ENCODE measurements around the gene GNAO1. TPM values are rescaled to one million over a fixed set of nuclear protein-coding genes. Genes with fewer than 3 reads are reported as not detected.

The GNAO1 gene
- total and polyA plus RNA-seq, 2 experiments from 2014 or later: 2.7 to 2.8 TPM

DNA sequence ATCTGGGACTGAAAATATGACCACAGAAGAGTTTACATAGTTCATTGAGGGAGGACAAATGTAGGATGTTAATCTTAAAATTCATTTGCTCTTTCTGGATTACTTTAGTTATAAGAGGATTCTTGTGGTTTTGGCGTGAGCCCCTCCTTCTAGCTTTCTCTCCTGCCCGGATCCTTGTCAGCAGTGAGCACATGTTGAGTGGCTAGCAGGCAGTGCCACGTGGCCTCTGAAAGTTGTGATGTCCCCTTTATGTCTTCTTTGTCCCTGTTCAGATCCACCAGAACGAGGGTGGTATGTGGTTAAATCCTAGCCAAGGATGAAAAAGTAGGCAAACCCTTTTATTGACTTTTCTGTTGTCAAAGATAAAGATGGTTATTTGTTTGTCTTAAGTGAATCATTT, 83.8 kb downstream of the GNAO1 start:
- DNase-seq (ENCODE audit: low read depth in 1 of 2, low spot score in 1 of 2): no peak
- Histone ChIP-seq H3K4me3 (no peak overlapping the region), H3K36me3 (no peaks in the 10 kb centered on the region), H3K4me1 (ENCODE audit: low read depth) (peaks cover 20% of the 10 kb centered on the region), H3K27me3 (no peaks in the 10 kb centered on the region), H3K27ac (no peak overlapping the region), H3K9me3 (ENCODE audit: low read depth) (no peaks in the 10 kb centered on the region)
- TF ChIP-seq, protein P1, sequence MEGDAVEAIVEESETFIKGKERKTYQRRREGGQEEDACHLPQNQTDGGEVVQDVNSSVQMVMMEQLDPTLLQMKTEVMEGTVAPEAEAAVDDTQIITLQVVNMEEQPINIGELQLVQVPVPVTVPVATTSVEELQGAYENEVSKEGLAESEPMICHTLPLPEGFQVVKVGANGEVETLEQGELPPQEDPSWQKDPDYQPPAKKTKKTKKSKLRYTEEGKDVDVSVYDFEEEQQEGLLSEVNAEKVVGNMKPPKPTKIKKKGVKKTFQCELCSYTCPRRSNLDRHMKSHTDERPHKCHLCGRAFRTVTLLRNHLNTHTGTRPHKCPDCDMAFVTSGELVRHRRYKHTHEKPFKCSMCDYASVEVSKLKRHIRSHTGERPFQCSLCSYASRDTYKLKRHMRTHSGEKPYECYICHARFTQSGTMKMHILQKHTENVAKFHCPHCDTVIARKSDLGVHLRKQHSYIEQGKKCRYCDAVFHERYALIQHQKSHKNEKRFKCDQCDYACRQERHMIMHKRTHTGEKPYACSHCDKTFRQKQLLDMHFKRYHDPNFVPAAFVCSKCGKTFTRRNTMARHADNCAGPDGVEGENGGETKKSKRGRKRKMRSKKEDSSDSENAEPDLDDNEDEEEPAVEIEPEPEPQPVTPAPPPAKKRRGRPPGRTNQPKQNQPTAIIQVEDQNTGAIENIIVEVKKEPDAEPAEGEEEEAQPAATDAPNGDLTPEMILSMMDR (IDR thresholded peaks at IDR 0.05; ENCODE audit: low read depth, low read length): no peak

DNA sequence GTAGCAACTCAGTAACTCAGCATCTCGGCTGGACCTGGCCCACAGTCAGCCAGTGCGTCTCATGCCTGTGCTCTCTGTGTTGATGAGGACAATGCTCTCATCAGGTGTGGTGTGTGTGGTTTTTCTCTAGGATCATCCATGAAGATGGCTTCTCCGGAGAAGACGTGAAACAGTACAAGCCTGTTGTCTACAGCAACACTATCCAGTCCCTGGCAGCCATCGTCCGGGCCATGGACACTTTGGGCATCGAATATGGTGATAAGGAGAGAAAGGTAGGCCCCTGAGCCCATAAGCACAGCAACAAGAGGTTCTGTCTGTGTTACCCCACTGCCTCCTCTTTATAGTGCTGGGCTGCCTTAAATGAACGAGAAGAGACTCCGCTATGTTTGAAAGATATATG, 84.5 kb downstream of the GNAO1 start:
- no peak for DNase-seq (ENCODE audit: low read depth in 1 of 2, low spot score in 1 of 2)
- TF ChIP-seq, protein P1 (IDR thresholded peaks at IDR 0.05; ENCODE audit: low read depth, low read length): no peak
- no peaks in the 10 kb centered on the region for H3K36me3 ChIP-seq
- H3K27me3 ChIP-seq: no peaks in the 10 kb centered on the region
- no peak overlapping the region for H3K27ac ChIP-seq
- H3K4me3 ChIP-seq: no peak overlapping the region
- no peaks in the 10 kb centered on the region for H3K9me3 ChIP-seq (ENCODE audit: low read depth)
- peaks cover 17% of the 10 kb centered on the region for H3K4me1 ChIP-seq (ENCODE audit: low read depth)

DNA sequence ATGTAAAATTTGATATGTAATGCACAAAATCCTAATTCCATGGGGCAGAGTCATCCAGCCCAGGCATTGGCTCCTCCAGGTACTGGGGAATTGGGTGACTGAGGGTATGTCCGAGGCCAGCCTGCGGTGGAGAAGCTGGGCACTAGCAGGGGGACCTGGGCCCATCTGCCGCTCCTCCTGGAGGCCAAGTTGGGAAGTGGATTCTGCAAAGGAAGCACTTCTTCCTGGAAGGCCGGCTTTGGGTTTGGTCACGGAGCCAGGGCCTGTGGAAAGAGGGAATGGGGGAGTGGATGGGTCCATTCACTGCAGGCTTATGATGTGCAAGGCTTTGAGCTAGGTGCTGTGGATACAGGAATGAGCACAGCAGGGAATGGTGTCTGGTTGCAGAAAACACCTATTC, 85.8 kb downstream of the GNAO1 start:
- H3K36me3 ChIP-seq: no peaks in the 10 kb centered on the region
- peaks cover 17% of the 10 kb centered on the region for H3K4me1 ChIP-seq (ENCODE audit: low read depth)
- no peaks in the 10 kb centered on the region for H3K27me3 ChIP-seq
- no peaks in the 10 kb centered on the region for H3K9me3 ChIP-seq (ENCODE audit: low read depth)
- TF ChIP-seq, protein P1 (IDR thresholded peaks at IDR 0.05; ENCODE audit: low read depth, low read length): peak; percentile 21
- DNase-seq (ENCODE audit: low read depth in 1 of 2, low spot score in 1 of 2): peak in 1 of 2 donors; percentile 42
- no peak overlapping the region for H3K4me3 ChIP-seq
- no peak overlapping the region for H3K27ac ChIP-seq

DNA sequence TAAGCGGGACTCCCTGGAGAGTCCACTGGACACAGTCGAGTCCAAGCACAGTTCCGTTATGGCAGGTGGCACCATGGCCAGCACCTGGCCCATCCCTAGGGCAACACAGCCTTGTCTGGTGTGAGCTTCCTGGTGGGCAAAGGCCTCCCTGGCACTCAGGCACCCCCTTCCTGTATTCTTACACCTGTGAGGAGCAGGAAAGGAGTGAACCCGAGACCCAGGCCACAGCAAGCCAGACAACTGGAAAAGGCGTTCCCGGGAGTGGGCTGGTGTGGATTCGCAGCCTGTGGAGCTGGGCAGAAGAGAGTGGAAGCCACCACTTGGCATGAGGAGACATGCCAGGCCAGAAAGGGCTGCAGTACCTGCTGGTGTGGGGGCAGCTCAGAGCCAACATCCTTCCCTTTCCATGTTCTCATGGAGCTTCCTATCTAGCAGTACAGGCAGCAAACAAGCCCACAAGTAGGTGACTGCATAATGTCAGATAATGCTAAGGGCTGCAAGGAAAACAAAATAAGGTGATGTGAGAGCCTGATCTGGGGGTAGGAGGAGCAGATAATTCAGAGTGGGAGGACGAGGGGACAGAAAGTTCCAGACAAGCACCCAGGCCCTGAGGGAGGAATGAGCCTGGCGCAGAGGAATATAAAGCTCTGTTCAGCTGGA, 87.0 kb downstream of the GNAO1 start:
- H3K9me3 ChIP-seq (ENCODE audit: low read depth): no peaks in the 10 kb centered on the region
- DNase-seq (ENCODE audit: low read depth in 1 of 2, low spot score in 1 of 2): no peak
- H3K27ac ChIP-seq: no peak overlapping the region
- TF ChIP-seq, protein P1 (IDR thresholded peaks at IDR 0.05; ENCODE audit: low read depth, low read length): no peak
- no peaks in the 10 kb centered on the region for H3K36me3 ChIP-seq
- H3K4me3 ChIP-seq: no peak overlapping the region
- H3K4me1 ChIP-seq (ENCODE audit: low read depth): peaks cover 17% of the 10 kb centered on the region
- H3K27me3 ChIP-seq: no peaks in the 10 kb centered on the region

DNA sequence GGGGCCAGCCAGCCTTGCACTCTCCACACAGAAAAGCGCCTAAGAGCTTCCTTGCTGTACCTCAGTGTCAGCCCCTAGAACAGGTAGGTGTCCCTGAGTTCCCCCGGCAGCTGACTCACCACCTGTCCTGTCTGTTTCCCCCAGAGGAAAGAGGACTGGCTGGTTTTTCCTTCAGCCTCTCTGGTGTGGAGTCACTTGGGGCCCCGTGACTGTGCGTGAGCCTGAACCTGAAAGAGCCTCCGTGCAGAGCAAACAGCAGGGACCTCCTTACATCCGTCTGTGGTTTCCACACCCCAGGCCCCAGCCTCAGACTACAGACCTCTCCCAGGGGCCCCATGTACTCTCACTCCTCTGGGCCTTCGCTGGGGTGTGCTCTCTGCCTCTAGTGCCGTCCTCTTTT, 87.8 kb downstream of the GNAO1 start:
- no peak for DNase-seq (ENCODE audit: low read depth in 1 of 2, low spot score in 1 of 2)
- TF ChIP-seq, protein P1 (IDR thresholded peaks at IDR 0.05; ENCODE audit: low read depth, low read length): no peak

More for the DNA sequence above, 87.8 kb downstream of the GNAO1 start:
- Histone ChIP-seq H3K4me1 (ENCODE audit: low read depth) (peaks cover 17% of the 10 kb centered on the region), H3K9me3 (ENCODE audit: low read depth) (no peaks in the 10 kb centered on the region), H3K27ac (no peak overlapping the region), H3K36me3 (no peaks in the 10 kb centered on the region), H3K27me3 (no peaks in the 10 kb centered on the region), H3K4me3 (no peak overlapping the region)

Measured in cardiac muscle cell (in vitro differentiated cells and primary cell).